HG03025 (cell line): ENCODE data around the gene FAM53A.

Experiments used
- ATAC-seq: cut with Tn5 transposase; IDR thresholded peaks from one replicate; pipeline ENCODE4 v1.9.1; 2021; ENCODE audit warnings: mild to moderate bottlenecking, moderate library complexity; ENCODE audit not compliant: unreplicated experiment, low FRiP score

FAM53A gene

GRCh38 chr4:1597021-1597931 lies 86.8 kb downstream of the FAM53A start:
- no peak for ATAC-seq

- ATAC-seq = no peak
Observed at GRCh38 chr4:1596393-1596792, 87.7 kb downstream of the FAM53A start.

- no peak for ATAC-seq
Observed at GRCh38 chr4:1595789-1596325, 88.3 kb downstream of the FAM53A start.

GRCh38 chr4:1594871-1595788 lies 89.0 kb downstream of the FAM53A start:
- ATAC-seq = no peak

GRCh38 chr4:1593881-1594345 lies 90.2 kb downstream of the FAM53A start:
- no peak for ATAC-seq

- no peak for ATAC-seq
Observed at GRCh38 chr4:1593458-1593857, 90.7 kb downstream of the FAM53A start.

GRCh38 chr4:1592709-1593417 lies 91.2 kb downstream of the FAM53A start:
- ATAC-seq = no peak

GRCh38 chr4:1592068-1592708 lies 91.9 kb downstream of the FAM53A start:
- ATAC-seq = no peak

GRCh38 chr4:1591107-1591506 lies 93.0 kb downstream of the FAM53A start:
- ATAC-seq = no peak

GRCh38 chr4:1590244-1590643 lies 93.9 kb downstream of the FAM53A start:
- no peak for ATAC-seq
